ENCODE results near the gene TMEM161A.
A peak's percentile ranks its signal among the peaks of the same experiment; 100 is the strongest.
"Not testable (repeated sequence)": the region's sequence is repeated elsewhere in the genome, so short reads cannot be mapped to it uniquely, and the experiment has no call there.

The TMEM161A gene

DNA sequence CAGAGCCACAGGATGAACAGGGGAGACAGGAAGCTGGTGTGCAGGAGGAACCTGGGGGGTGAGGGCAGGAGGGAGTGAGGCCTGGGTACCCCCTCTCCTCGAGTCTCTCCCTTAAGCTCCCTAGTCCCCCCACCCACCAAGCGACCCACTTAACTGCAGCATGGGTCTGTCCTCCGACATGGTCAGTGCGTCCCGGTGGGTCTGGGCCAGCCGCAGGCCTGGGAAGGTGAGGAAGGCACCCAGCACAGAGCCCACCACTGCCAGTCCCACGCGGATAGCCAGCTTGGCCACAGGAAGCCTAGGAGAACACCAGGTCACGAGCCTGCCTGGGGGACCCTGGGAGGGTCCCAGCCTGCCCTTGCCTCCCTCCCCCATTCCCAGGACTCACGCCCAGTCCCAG, 16.9 kb downstream of the TMEM161A start:
- DNase-seq: no peak

DNA sequence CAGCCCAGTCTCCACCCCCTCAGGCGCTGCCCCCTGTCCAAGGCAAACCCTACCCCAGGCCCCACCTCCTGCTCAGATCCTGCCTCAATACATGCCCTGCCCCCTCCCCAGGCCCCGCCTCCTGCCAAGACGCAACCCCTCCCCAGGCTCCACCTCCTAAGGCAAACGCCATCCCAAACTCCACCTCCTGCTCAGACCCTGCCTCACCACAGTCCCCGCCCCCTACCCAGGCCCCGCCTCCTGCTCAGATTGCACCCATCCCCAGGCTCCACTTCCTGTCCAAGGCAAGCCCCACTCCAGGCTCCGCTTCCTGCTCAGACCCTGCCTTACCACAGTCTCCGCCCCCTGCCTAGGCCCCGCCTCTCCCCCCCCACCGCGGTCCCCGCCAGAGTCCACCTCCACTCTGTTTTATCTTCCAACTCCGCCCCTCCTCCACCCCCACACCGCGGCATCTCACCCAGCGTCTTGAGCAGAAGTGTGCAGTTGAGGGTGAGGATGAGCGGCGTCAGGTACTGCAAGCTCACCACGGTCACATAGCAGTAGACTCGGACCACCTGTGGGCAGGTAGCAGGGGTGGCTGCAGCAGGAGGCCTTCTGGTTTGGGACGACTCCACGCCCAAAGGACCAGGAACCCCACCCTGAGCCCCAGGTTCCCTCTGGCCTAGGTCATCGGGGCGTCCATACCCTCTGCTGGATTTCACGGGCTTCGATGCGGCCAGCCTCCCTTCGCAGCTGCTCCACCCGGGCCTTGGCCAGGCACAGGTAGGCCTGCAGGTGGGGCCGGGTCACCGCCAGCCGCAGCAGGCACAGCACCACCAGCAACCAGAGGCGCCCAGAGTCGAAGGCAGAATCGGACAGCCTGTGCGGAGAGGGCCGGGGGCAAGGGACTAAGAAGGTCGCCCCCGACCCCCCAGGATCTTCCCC, 17.7 kb downstream of the TMEM161A start:
- peak; percentile 73 for DNase-seq

DNA sequence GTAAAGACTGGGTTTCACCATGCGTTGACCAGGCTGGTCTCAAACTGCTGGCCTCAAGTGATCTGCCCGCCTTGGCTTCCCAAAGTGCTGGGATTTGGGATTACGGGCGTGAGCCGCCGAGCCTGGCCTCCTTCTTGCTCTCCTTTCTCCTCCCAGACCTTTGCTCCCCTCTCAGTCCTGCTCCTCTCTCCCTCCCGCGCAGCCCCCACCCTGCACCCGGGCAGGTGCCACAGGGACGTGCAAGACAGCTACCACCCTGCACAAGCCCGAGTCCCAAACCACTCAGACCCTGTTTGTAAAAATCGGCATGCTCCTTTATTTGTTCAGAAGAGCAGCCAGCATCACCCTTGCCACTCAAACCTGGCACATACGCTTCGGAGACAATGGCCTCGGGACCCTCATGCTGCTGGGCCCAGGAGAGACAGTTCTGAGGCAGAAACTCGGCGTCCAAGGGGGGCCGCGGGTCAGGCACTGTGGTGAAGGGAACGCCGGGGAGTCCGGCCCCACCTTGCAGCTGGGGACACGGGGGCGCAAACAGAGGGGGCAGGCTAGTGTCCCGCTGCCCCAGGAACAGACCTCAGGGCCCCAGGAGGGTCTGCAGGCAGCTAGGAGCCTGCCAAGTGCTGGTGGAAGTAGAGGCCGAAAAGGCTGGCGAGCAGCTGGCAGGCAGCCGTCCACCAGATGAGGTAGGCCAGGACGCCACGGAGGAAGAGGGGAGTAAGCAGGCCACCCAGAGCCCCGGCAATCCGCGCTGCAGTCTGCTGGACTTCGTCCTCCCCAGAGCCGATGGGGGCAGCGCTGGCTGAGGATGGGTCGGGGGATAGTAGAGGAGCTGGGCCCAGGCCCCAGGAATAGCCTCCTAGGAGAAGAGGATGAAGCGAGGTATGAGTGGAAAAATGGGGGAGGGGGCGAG, 18.7 kb downstream of the TMEM161A start:
- no peak for DNase-seq

DNA sequence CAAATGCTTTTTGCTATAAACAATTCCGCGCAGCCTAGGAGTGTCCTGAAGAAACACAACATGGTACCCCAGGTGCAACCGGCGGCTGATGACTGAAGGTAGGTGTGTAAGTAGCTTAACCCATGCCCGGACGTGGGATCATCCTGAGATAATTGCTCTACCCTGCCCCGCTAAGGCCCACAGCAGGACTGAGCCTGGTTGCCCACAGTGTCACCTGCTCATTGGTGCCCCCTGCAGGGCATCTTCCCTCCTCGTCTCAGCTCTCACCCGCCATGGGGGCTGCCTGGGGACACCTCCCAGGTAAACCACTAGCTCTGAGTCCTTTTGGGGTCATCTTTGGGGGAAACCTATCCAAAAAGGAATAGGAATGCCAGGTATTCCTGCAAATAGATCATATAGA, 22.3 kb downstream of the TMEM161A start:
- no peak for DNase-seq

DNA sequence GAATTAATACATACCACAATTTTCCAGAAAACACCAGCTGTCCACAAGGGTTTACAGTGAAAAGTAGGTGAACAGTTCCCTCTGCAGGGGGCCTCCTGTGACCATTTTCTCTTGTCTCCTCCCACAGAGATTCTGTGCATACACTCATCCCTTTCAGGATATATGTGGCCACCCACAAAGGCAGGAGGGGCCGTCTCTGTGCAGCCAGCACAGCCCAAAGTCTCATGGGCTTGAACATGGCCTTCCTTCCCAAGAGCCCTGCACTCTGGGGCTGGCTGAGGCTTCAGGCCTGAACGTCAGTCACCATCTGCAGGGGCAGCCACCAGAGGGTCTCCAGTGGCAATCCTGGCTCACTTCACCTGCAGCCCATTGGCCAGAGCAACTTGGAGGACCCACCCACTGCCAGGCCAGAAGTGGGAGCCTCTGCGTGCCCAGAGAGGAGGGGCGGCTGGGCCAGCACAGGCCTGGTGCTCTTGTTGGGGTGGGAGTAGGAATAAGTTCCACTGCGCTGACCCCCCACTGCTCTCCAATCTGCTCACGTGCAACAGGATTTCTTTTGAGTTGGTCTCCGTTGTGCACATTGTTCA, 25.1 kb downstream of the TMEM161A start:
- peak; percentile 50 for DNase-seq

DNA sequence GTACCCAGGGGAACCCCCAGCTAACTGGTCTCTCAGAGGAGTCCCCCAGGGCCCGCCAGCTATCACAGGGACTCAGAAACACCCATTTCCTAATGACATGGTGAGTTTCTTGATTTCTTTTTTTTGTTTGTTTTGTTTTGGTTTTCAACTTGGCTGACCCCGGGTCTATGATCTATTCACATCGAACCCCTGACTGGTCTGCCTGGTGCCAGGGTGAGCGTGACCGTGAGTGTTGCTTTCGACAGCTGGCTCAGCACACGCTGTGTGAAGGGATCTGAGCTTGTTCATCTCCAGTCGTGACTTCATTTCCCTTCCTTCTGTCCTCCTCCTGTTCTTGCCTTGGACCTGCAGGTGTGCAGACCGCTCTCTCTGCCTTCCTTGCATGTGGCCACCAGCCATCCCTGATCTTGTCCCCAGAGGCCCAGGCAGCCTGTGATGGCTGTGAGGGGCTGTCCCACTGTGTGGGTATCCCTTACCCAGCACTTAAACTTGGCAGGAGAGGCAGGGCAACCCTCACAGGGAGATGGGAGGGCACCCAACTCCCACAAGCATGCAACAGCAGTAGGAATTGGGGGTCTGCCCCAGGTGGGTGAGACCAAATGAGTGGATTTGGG, 26.2 kb downstream of the TMEM161A start:
- DNase-seq: no peak

DNA sequence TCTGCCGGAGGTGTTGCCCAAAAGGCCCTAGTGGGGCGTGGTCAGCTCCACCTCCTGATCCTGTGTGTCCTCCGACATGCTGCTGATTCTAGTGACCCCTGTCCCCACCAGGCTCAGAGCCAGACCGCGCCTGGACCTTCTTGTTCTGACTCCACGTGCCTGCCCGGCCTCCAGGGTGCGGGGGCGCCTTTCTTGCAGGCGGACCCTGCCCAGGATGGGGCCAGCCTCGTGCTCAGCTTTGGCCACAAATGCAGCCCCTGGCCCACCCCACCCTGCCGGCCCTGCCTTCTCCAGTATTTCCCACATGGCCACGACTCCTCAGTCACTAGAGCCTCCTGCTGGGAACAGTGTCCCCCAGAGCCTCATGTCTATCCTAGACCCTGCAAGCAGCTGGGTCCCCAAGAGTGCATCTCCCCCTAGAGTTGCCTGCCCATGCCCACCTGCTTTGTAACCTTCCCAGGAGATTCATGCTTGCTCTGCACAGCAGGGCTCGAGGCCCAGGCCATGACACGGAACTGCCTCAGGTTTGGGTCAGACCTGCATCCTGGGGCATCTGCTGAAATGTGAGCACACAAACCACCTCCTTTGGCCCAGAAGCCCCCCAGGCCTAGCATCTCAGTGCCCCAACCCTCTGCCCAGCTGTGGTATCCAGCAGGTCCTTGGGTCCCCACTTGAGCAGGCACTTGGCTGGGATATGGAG, 27.0 kb downstream of the TMEM161A start:
- no peak for DNase-seq

DNA sequence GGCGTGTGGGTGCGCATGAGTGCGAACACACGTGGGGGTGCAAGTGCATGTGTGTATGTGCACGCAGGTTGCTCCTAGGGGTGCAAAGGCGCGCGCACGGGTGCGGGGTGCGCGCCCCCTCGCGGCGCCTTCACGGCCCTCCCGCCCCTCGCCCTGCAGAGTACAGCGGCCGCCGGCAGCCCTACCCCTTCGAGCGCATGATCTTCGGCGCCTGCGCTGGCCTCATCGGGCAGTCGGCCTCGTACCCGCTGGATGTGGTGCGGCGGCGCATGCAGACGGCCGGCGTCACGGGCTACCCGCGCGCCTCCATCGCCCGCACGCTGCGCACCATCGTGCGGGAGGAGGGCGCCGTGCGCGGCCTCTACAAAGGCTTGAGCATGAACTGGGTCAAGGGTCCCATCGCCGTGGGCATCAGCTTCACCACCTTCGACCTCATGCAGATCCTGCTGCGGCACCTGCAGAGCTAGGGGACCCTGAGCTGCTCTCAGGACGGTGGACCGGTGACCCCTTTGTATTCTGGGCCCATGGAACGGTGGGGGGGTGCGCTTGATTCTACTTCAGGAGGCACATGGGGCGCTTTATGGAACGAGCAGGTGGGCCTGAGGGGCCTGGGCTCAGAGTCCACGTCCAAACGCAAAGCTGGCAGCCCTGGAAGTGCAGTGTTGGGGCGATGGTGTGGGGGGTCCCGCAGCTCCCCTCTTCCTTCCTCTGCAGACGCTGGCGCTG, 27.7 kb downstream of the TMEM161A start:
- no peak for DNase-seq

DNA sequence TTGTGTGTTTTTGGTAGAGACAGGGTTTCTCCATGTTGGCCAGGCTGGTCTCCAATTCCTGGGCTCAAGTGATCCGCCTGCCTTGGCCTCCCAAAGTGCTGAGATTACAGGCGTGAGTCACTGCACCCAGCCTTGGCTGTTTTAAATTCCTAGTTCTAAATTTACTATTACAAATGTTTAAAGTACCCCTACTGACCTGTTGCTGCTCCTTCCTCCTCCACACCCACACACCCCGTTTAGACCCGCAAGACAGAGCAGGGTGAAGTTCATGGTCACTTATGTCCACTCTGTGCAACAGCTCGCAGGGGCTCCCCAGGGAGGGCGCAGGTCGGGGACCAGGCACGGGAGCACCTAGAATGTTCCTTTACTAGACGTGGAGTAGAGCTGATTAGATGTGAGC, 28.7 kb downstream of the TMEM161A start:
- DNase-seq: peak; percentile 19

DNA sequence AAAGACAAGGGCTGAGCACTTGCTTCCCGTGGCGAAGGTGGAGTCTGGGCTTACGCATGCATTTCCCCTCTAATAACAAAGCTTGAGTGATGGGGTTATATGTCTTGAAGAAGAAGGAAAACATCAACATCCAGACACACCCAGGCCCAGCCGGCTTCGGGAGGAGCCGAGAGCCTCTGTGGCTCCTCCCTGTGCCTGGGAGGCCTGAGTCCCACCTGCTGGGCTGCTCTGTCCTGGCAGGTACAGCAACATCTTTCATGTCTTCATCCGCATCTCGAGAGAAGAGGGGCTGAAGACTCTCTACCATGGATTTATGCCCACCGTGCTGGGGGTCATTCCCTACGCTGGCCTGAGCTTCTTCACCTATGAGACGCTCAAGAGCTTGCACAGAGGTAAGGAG, 30.6 kb downstream of the TMEM161A start:
- no peak for DNase-seq

DNA sequence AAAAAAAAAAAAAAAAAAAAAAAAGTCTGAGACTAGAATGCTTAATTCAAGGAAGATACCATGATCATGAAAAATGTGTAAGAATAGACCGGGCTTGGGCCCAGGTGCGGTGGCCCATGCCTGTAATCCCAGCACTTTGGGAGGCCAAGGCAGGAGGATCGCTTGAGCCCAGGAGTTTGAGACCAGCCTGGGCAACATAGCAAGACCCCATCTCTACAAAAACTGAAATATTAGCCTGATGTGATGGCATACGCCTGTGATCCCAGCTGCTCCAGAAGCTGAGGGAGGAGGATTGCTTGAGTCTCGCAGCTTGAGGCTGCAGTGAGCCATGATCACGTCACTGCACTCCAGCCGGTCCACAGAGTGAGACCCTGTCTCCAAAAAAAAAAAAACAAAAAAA, 31.3 kb downstream of the TMEM161A start:
- not testable (repeated sequence) for DNase-seq

DNA sequence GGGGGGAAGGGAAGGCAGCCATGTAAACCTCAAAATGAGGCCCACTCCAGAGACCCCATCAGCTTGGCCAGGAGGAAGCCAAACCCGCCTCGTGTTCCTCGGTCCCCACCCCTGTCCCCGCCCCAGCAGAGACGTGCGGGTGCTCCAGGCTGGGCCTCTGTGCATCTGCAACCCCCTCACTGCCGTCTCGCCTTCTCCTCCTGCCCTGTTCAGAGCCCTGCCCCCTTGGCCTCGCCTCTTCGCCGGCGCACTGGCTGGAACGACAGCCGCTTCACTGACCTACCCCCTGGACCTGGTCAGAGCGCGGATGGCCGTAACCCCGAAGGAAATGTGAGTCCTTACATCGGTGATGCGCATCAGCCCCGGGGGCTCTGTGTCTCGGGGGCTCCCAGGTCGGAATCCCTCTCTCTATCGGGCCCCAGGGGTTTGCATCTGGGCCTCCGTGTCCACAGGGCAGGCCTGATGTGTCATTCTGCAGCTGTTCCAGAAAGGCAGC, 32.2 kb downstream of the TMEM161A start:
- DNase-seq: peak; percentile 18

DNA sequence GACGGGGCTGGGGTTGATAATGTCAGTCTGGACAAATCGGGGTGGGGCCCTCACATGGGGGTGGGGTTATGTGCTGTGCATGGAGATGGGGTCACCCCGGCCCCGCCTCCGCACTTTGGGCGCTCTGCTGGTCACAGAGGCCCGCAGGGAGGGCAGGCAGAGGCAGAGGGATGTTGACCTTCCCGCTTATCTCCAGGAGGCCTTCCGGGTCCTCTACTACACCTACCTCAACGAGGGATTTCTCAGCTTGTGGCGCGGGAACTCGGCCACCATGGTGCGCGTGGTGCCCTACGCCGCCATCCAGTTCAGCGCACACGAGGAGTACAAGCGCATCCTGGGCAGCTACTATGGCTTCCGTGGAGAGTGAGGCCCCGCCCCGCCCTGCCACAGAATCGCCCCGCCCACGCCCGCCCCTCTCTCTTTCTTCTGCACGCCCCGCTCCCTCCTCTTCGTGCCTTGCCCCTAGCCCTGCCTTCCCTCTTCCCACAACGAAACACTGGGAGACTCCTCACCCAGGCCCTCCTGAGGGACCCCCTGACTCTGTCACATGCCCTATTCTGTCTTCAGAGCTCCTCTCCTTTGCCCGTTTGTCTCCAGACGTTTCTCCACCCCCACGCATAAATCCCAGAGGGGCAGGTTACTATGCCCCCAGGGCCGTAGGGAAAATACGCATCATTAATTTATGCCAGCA, 32.8 kb downstream of the TMEM161A start:
- DNase-seq: peak; percentile 65

DNA sequence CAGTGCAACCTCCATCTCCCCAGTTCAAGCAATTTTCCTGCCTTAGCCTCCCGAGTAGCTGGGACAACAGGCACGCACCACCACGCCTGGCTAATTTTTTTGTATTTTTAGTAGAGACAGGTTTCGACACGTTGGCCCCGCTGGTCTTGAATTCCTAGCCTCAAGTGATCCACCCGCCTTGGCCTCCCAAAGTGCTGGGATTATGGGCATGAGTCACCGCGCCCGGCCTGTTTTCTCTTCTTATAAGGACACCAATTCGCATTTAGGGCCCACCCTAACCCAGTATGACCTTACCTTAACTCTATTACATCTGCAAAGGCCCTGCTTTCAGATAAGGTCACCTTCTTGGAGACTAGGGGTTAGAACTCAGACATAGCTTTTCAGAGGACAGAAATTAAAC, 35.1 kb downstream of the TMEM161A start:
- no peak for DNase-seq

DNA sequence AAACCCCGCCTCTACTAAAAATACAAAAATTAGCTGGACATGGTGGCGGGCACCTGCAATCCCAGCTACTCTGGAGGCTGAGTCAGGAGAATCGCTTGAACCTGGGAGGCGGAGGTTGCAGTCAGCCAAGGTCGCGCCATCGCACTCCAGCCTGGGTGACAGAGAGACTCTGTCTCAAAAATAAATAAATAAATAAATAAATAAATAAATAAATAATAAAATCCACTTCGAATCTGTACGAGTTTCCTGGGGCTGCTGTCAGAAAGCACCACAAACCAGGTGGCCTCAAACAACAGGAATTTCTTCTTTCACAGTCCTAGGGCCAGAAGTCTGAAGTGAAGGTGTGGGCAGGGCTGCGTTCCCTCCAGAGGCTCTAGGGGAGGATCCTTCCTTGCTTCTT, 35.7 kb downstream of the TMEM161A start:
- DNase-seq: not testable (repeated sequence)

DNA sequence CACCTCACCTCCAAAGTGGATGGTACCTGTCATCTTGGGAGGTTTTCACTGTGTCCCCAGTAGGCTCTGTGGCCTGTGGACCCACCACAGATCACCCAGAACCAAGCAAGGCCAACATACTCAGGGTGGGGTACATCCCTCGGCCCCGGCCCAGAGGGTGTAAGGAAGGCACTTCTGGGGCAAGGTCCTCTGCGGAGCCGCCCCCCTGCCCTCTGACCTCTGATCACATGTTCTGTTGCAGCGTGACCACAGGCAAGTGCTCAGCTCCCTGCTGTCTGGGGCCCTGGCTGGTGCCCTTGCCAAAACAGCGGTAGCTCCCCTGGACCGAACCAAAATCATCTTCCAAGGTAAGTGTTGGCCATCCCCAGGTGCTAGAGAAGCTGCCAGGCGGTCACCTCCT, 36.7 kb downstream of the TMEM161A start:
- DNase-seq: no peak

DNA sequence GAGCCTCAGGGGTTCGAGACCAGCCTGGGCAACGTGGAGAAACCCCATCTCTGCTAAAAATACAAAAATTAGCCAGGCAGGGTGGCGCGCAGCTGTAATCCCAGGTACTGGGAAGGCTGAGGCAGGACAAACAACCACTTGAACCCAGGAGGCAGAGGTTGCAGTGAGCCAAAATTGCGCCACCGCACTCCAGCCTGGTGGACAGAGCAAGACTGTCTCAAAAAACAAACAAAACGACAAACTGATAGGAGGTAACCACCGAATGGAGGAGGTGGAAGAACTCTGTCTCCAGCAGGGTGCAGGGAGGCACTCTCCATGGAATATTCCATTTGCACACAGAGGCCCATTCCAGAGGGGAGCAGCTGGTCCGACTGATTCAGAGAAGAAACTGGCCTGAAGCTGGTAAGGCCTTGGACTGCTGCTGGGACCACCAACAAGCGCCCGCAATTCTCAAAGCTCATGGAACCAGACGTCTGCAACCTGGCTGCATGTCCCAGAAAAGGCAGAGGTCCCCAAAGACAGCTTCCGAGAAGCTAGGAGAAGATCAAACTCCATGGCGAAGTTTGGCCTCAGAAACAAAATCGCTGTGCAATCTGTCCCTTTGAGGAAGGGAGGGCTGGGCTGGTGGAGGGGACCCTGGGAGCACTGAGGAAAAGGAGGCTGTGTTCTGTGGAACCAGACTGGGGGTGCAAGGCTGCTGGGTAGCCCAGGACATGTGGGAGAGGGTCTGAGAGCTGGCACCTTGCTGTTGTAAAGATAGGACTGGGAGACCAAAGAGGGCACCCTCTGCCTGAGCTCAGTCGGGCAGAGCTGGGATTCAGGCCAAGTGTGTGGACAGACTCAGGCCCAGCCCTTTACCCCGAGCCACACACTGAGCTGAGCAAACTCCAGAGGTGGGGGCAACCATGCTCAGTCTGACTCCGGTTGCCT, 39.3 kb downstream of the TMEM161A start:
- no peak for DNase-seq

DNA sequence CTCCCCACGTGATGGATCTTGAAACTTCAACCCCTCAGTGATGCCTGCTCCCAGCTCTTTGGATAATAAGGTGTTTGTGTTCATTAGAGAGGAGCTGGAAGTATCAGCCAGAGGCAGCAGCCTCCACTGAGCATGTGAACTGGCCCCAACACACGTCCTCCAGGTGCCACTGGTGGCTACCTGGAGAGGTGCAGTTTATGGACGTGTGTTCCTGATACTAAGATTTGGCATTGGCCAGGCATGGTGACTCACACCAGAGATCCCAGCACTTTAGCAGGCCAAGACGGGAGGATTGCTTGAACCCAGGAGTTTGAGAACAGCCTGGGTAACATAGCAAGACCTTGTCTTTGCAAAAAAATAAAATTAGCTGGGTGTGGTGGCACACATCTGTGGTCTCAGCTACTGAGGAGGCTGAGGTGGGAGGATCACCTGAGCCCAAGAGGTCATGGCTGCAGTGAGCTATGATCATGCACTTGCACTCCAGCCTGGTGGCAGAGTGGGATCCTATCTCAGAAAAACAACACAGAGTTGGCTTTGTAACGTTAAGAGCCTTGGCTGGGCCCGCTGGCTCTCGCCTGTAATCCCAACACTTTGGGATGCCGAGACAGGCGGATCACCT, 40.1 kb downstream of the TMEM161A start:
- no peak for DNase-seq

Data from fibroblast of skin of back (primary cell).